ENCODE results near the gene SENP3. TPM values are rescaled to one million over a fixed set of nuclear protein-coding genes. Genes with fewer than 3 reads are reported as not detected.
A peak's percentile ranks its signal among the peaks of the same experiment; 100 is the strongest.

The SENP3 gene
- total RNA-seq, 1 experiment from 2014 or later: 83.1 TPM

DNA sequence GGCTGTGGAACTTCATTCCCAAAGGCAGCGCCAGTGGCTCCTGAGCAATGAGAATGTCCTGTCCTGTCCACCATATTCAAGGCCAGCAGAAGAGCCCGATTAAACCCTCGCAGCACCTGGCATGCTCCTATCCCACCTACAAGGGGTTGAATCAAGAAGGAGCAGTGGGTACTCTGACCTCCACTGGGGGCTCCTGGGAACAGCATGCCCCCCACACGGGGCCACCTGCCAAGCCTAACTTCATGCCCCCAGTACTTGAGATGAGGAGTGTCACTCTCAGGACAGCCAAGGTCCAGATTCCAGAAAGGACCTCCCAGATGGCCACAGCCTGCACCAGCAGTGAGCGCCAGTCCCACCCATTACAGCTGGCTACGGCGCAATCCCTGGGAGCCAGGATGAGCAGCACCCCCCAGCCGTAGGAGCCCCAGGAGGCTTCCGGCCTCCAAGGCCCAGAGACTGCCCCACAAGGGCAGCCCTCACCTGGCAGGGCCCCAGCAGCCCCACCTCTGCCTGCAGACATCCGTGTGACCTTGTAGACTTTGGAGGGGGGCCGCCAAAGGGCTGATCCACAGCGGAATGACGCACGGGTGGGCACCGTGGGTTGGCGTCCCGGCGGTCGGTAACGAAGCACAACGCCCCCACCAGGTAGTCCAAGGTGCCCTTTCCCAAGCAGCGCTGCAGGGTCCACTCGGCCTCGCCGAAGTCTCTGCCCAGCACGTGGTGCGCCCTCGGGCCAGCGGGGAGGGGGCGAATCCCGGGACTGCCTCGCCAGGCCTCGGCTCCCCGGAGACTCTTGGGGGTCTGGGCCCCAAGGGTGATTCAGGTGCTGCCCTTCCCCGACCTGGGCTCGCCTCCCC lies 20.9 kb downstream of the SENP3 start:
- H3K9ac ChIP-seq (ENCODE audit: extremely low read depth, insufficient read length, low read length): peak overlapping the region; percentile 89
- H3K14ac ChIP-seq (ENCODE audit: insufficient read depth, low read length): peak overlapping the region; percentile 97
- no peak overlapping the region for H2BK15ac ChIP-seq (ENCODE audit: low read depth, low read length)
- peaks cover 3% of the 10 kb centered on the region for H3K23me2 ChIP-seq (ENCODE audit: insufficient read length, low read depth, low read length, poor library complexity, severe bottlenecking)
- H3K23ac ChIP-seq (ENCODE audit: insufficient read length, low read depth, low read length): no peak overlapping the region
- no peaks in the 10 kb centered on the region for H3K9me3 ChIP-seq (ENCODE audit: control insufficient read depth, low read depth, low read length)
- Mint-ChIP-seq H3K27ac (peak overlapping the region; percentile 100; a peak in 5 of 7 replicates), H3K9me3 (peaks cover 0 to 3% of the 10 kb centered on the region in 2 experiments; a peak in 1 of 5 replicates), H3K4me1 (peaks cover 37 to 54% of the 10 kb centered on the region in 2 experiments), H3K4me3 (peak overlapping the region; percentile 98), H3K27me3 (ENCODE audit: low read depth) (no peaks in the 10 kb centered on the region; the same call in none of the 2 replicates), H3K36me3 (ENCODE audit: insufficient read depth in 1 of 3, low read depth in 3 of 3) (peaks cover 18 to 48% (median 39%) of the 10 kb centered on the region in 3 experiments)
- peak overlapping the region; percentile 88 for H3K18ac ChIP-seq (ENCODE audit: insufficient read length, low read depth, low read length)
- no peaks in the 10 kb centered on the region for H4K20me1 ChIP-seq (ENCODE audit: control insufficient read depth, insufficient read depth, insufficient read length)
- H2BK5ac ChIP-seq (ENCODE audit: insufficient read length, low read length): no peak overlapping the region
- H3K79me2 ChIP-seq (ENCODE audit: insufficient read depth, low read length): no peaks in the 10 kb centered on the region; the same call in 1 of the 2 replicates
- H3T11ph ChIP-seq (ENCODE audit: low read length): no peak overlapping the region
- TF ChIP-seq, protein P1, sequence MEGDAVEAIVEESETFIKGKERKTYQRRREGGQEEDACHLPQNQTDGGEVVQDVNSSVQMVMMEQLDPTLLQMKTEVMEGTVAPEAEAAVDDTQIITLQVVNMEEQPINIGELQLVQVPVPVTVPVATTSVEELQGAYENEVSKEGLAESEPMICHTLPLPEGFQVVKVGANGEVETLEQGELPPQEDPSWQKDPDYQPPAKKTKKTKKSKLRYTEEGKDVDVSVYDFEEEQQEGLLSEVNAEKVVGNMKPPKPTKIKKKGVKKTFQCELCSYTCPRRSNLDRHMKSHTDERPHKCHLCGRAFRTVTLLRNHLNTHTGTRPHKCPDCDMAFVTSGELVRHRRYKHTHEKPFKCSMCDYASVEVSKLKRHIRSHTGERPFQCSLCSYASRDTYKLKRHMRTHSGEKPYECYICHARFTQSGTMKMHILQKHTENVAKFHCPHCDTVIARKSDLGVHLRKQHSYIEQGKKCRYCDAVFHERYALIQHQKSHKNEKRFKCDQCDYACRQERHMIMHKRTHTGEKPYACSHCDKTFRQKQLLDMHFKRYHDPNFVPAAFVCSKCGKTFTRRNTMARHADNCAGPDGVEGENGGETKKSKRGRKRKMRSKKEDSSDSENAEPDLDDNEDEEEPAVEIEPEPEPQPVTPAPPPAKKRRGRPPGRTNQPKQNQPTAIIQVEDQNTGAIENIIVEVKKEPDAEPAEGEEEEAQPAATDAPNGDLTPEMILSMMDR (conservative IDR thresholded peaks at IDR 0.05): no peak; the same call in 2 of the 3 replicates
- peak overlapping the region; percentile 96 for H4K91ac ChIP-seq (ENCODE audit: insufficient read length, low read depth, low read length)
- H3K4ac ChIP-seq (ENCODE audit: low read depth, low read length): peak overlapping the region; percentile 70
- no peak overlapping the region for H2AFZ ChIP-seq (ENCODE audit: low read length)
- H2BK120ac ChIP-seq (ENCODE audit: low read depth, low read length, poor library complexity, severe bottlenecking): no peak overlapping the region
- no peaks in the 10 kb centered on the region for H3K27me3 ChIP-seq (ENCODE audit: insufficient read depth, low read length)
- peak overlapping the region; percentile 96 for H3K27ac ChIP-seq (ENCODE audit: insufficient read length, low read depth, low read length)
- peak; percentile 46 for DNase-seq
- H4K8ac ChIP-seq (replicated peaks; ENCODE audit: insufficient read length, low read depth, low read length): peak overlapping the region; percentile 98
- H3K56ac ChIP-seq (ENCODE audit: insufficient read length, low read depth, low read length): no peak overlapping the region
- no peak overlapping the region for H2AK5ac ChIP-seq (ENCODE audit: insufficient read length, low read length)
- H2BK20ac ChIP-seq (ENCODE audit: low read depth, low read length, poor library complexity, severe bottlenecking): no peak overlapping the region
- H4K5ac ChIP-seq (ENCODE audit: insufficient read length, low read depth, low read length): peak overlapping the region; percentile 99
- WGBS (ENCODE audit: extremely low coverage, insufficient read length, low lambda C conversion rate): no CpG with 5 or more reads among the region's 36 CpGs
- no peaks in the 10 kb centered on the region for H3K79me1 ChIP-seq (ENCODE audit: insufficient read depth, low read depth, low read length, poor library complexity, severe bottlenecking)
- no peaks in the 10 kb centered on the region for H3K4me1 ChIP-seq (ENCODE audit: insufficient read depth, low read length)
- peak overlapping the region; percentile 58 for H2BK12ac ChIP-seq (ENCODE audit: insufficient read length, low read depth, low read length)
- peak overlapping the region; percentile 79 for H3K4me2 ChIP-seq (ENCODE audit: insufficient read depth, insufficient read length, low read length)
